Neural cell (in vitro differentiated cells): ENCODE measurements around the gene TCF25.
A peak's percentile ranks its signal among the peaks of the same experiment; 100 is the strongest.

Experiments used
- CTCF ChIP-seq: fragments of 450-650 bp; IDR thresholded peaks from 2 replicates; pipeline ENCODE4 v1.5.1; 2014; ENCODE audit warnings: antibody characterized with exemption, mild to moderate bottlenecking, moderate library complexity; ENCODE audit not compliant: poor library complexity, severe bottlenecking
- EP300 ChIP-seq: fragments of 450-650 bp; conservative IDR thresholded peaks from 2 replicates; pipeline ENCODE4 v1.6.1; 2014; ENCODE audit warnings: antibody characterized with exemption, mild to moderate bottlenecking, moderate library complexity; ENCODE audit not compliant: poor library complexity, severe bottlenecking
- EZH2 ChIP-seq: fragments of 200-600, 300-800 bp; shearing (Covaris generic), sonication (generic); IDR thresholded peaks from 2 replicates; pipeline ENCODE4 v1.6.1; 2014; ENCODE audit warnings: antibody characterized with exemption, low read length, borderline replicate concordance, mild to moderate bottlenecking; ENCODE audit not compliant: insufficient read depth, poor library complexity, severe bottlenecking
- POLR2AphosphoS5 ChIP-seq: IDR thresholded peaks from 2 replicates; pipeline ENCODE4 v1.6.1; 2012
- REST ChIP-seq: IDR thresholded peaks from 2 replicates; pipeline ENCODE4 v1.6.1; 2012; ENCODE audit warnings: borderline replicate concordance
- SMC3 ChIP-seq: fragments of 450-650 bp; conservative IDR thresholded peaks from 2 replicates; pipeline ENCODE4 v1.6.1; 2014; ENCODE audit warnings: antibody characterized with exemption, mild to moderate bottlenecking, moderate library complexity; ENCODE audit not compliant: poor library complexity

DNA sequence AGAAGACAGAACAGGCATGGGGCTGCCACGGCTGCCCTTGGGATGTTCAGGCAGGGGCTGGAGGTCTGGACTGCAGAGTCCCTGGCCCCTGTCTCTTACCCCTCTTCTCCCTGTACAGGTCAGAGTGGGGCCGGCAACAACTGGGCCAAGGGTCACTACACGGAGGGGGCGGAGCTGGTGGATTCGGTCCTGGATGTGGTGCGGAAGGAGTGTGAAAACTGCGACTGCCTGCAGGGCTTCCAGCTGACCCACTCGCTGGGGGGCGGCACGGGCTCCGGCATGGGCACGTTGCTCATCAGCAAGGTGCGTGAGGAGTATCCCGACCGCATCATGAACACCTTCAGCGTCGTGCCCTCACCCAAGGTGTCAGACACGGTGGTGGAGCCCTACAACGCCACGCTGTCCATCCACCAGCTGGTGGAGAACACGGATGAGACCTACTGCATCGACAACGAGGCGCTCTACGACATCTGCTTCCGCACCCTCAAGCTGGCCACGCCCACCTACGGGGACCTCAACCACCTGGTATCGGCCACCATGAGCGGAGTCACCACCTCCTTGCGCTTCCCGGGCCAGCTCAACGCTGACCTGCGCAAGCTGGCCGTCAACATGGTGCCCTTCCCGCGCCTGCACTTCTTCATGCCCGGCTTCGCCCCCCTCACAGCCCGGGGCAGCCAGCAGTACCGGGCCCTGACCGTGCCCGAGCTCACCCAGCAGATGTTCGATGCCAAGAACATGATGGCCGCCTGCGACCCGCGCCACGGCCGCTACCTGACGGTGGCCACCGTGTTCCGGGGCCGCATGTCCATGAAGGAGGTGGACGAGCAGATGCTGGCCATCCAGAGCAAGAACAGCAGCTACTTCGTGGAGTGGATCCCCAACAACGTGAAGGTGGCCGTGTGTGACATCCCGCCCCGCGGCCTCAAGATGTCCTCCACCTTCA is 61.5 kb downstream of the TCF25 start:
- no peak for TF ChIP-seq CTCF
- no peak for TF ChIP-seq SMC3
- no peak for TF ChIP-seq EZH2
- TF ChIP-seq POLR2AphosphoS5 = peak; percentile 25
- TF ChIP-seq REST = no peak
- no peak for TF ChIP-seq EP300
